B cell (primary cell): ENCODE measurements around the gene EXOC6B. TPM values are rescaled to one million over a fixed set of nuclear protein-coding genes. Genes with fewer than 3 reads are reported as not detected.

ENCODE experiments used
- ATAC-seq: fragments of 200-7000 bp; cut with Tn5 transposase; one replicate; pipeline ENCODE4 v1.10.0; 2021; ENCODE audit warnings: low read depth, mild to moderate bottlenecking, moderate number of reproducible peaks, moderate library complexity
- CTCF ChIA-PET: fragments of 350-600 bp; sonication (Branson Sonifier 250); formaldehyde crosslinking; loops from one replicate; lab custom pipeline; 2021; ENCODE audit warnings: antibody characterized with exemption, inconsistent platforms; lab: Charles Lee
- POLR2A ChIA-PET: fragments of 350-600 bp; sonication (Branson Sonifier 250); formaldehyde crosslinking; loops from one replicate; lab custom pipeline; 2021; ENCODE audit warnings: antibody characterized with exemption; lab: Charles Lee
- DNase-seq: peaks from one replicate; pipeline ENCODE4 v3.0.0; 2013
- H2AFZ ChIP-seq: 2 replicates; pipeline ENCODE4 v1.6.1; 2012; ENCODE audit warnings: mild to moderate bottlenecking, low read depth, low read length; ENCODE audit not compliant: insufficient read depth, poor library complexity, severe bottlenecking
- H3K27ac ChIP-seq, 2 donors: 1 replicate in 1 of 2; 2 replicates in 1 of 2; pipeline ENCODE4 v1.5.1; 2012 to 2013; ENCODE audit warnings: low read length in 2 of 2, mild to moderate bottlenecking in 2 of 2, moderate library complexity in 1 of 2
- H3K27me3 ChIP-seq, 4 experiments: fragments of 200-600 bp in 1 of 4; sonication (generic) in 1 of 4; replicated peaks in 1 of 4; 1 replicate in 2 of 4; 2 replicates in 2 of 4; pipeline versions ENCODE4 v1.6.1 to v1.7.0; 2013 to 2016; ENCODE audit warnings: low read length in 3 of 4, mild to moderate bottlenecking in 2 of 4, mixed read lengths in 1 of 4, moderate library complexity in 1 of 4; ENCODE audit not compliant: insufficient read depth in 4 of 4, control insufficient read depth in 3 of 4; ENCODE audit errors: control extremely low read depth in 1 of 4
- H3K36me3 ChIP-seq, 2 experiments: replicated peaks in 1 of 2; 1 replicate in 1 of 2; 2 replicates in 1 of 2; pipeline versions ENCODE4 v1.6.1 to v1.7.1; 2013; ENCODE audit warnings: low read length in 1 of 2; ENCODE audit not compliant: insufficient read depth in 2 of 2, control insufficient read depth in 1 of 2; ENCODE audit errors: control extremely low read depth in 1 of 2, extremely low read depth in 1 of 2
- H3K4me1 ChIP-seq, 2 donors: fragments of 200-600 bp in 1 of 2; sonication (generic) in 1 of 2; 1 replicate in 1 of 2; 2 replicates in 1 of 2; pipeline versions ENCODE4 v1.5.1 to v1.6.1; 2013 to 2017; ENCODE audit warnings: low read length in 2 of 2; ENCODE audit not compliant: control insufficient read depth in 2 of 2, insufficient read depth in 2 of 2
- H3K4me2 ChIP-seq: replicated peaks from 2 replicates; pipeline ENCODE3; 2012; ENCODE audit warnings: mild to moderate bottlenecking, low read depth, low read length; ENCODE audit not compliant: poor library complexity, severe bottlenecking
- H3K4me3 ChIP-seq, 5 experiments: fragments of 200-600 bp in 1 of 5; sonication (generic) in 1 of 5; 1 replicate in 3 of 5; 2 replicates in 2 of 5; pipeline versions ENCODE4 v1.5.1 to v1.7.0; 2011 to 2016; ENCODE audit warnings: low read length in 4 of 5, mild to moderate bottlenecking in 4 of 5, low read depth in 2 of 5, control low read depth in 1 of 5, moderate library complexity in 1 of 5; ENCODE audit not compliant: insufficient read depth in 1 of 5; ENCODE audit errors: control extremely low read depth in 1 of 5, extremely low read depth in 1 of 5
- H3K79me2 ChIP-seq: fragments of 200-600 bp; sonication (generic); one replicate; pipeline ENCODE4 v1.6.0; 2016; ENCODE audit warnings: low read length; ENCODE audit not compliant: control insufficient read depth, insufficient read depth
- H3K9ac ChIP-seq: fragments of 200-600 bp; sonication (generic); 2 replicates; pipeline ENCODE4 v1.6.1; 2017; ENCODE audit warnings: mild to moderate bottlenecking, low read length, moderate library complexity
- H3K9me3 ChIP-seq, 3 donors: one replicate each; pipeline versions ENCODE4 v1.6.1 to v1.7.1; 2013; ENCODE audit warnings: low read length in 2 of 3; ENCODE audit not compliant: control insufficient read depth in 2 of 3, insufficient read depth in 1 of 3; ENCODE audit errors: control extremely low read depth in 1 of 3
- H4K20me1 ChIP-seq: 2 replicates; pipeline ENCODE4 v1.6.0; 2012; ENCODE audit warnings: mild to moderate bottlenecking, low read length; ENCODE audit not compliant: insufficient read depth, control insufficient read depth, poor library complexity, severe bottlenecking
- H3K27ac Mint-ChIP-seq: one replicate; pipeline ENCODE4 v1.8.0; 2021; ENCODE audit warnings: mixed read lengths
- H3K27me3 Mint-ChIP-seq: one replicate; pipeline ENCODE4 v1.8.0; 2021; ENCODE audit warnings: mixed read lengths
- H3K4me1 Mint-ChIP-seq: one replicate; pipeline ENCODE4 v1.8.0; 2021; ENCODE audit warnings: mixed read lengths
- H3K4me3 Mint-ChIP-seq: one replicate; pipeline ENCODE4 v1.8.0; 2021; ENCODE audit warnings: mixed read lengths
- H3K9me3 Mint-ChIP-seq: one replicate; pipeline ENCODE4 v1.8.0; 2022; ENCODE audit warnings: mixed read lengths; ENCODE audit not compliant: insufficient read depth
- CTCF ChIP-seq: fragments of 200-600 bp; IDR thresholded peaks from one replicate; pipeline ENCODE4 v1.8.0; 2022; ENCODE audit warnings: antibody characterized with exemption, mild to moderate bottlenecking
- EZH2 ChIP-seq: IDR thresholded peaks from 2 replicates; pipeline ENCODE4 v1.6.1; 2012; ENCODE audit warnings: borderline replicate concordance, low read depth, mild to moderate bottlenecking, moderate library complexity, low read length; ENCODE audit not compliant: insufficient read depth, poor library complexity, severe bottlenecking
- WGBS: methylation state at CpG from one replicate; pipeline ENCODE4 v1.1.5; 2013; ENCODE audit warnings: missing lambda C conversion rate; ENCODE audit not compliant: insufficient coverage; 5-methylcytosine and 5-hydroxymethylcytosine counted together
- intact Hi-C: fragments of 100-400 bp; cut with micrococcal nuclease; formaldehyde crosslinking; loops from one replicate; pipeline ENCODE4 v1.10.0; 2022
- polyA plus RNA-seq: library from polyadenylated mRNA; depleted of rRNA; stranded (reverse); fragments of >200 nt; gene quantifications from 2 replicates; pipeline ENCODE4 v1.2.3, GENCODE V29; 2012
- total RNA-seq, 2 donors: library from RNA; stranded (reverse); fragments of 120-200 nt in 1 of 2; gene quantifications; 1 replicate in 1 of 2; 2 replicates in 1 of 2; pipeline versions ENCODE4 v1.2.3 to v1.2.4, GENCODE V29; 2013 to 2022

EXOC6B gene
- total and polyA plus RNA-seq, 2 donors (not counting 1 experiment from before 2014, with no cell fraction given), result 4.8 to 22.6 TPM

- Histone ChIP-seq H3K79me2 (peaks cover 3% of the 10 kb centered on the region), H3K4me3 (no peak overlapping the region), H3K4me1 (no peaks in the 10 kb centered on the region), H3K27ac (no peak overlapping the region), H3K9me3 (no peaks in the 10 kb centered on the region), H2AFZ (no peak overlapping the region), H3K27me3 (no peaks in the 10 kb centered on the region), H4K20me1 (no peaks in the 10 kb centered on the region), H3K9ac (no peak overlapping the region), H3K4me2 (no peak overlapping the region), H3K36me3 (no peaks in the 10 kb centered on the region)
- Mint-ChIP-seq H3K27ac (no peak overlapping the region), H3K9me3 (peaks cover 4% of the 10 kb centered on the region), H3K4me3 (no peak overlapping the region), H3K4me1 (peaks cover under 1% of the 10 kb centered on the region), H3K27me3 (no peaks in the 10 kb centered on the region)
- intact Hi-C loops, result no loop called here
- CTCF ChIA-PET, result interaction anchor here (1.0 to 1.1 kb wide), 2 partner anchors 69 to 74 kb away, joined by 3 to 4 read pairs; no protein-coding TSS in a partner anchor
- DNase-seq (no peak), ATAC-seq (no peak)
- WGBS, result 50% methylated on average over 1 of the region's 1 CpG
- TF ChIP-seq EZH2 (no peak), CTCF (no peak)
- POLR2A ChIA-PET, result no interaction called here
Observed at GRCh38 chr2:72785517-72785916, 40.3 kb downstream of the EXOC6B start.

- Histone ChIP-seq H3K27ac (no peak overlapping the region), H3K4me3 (no peak overlapping the region), H3K36me3 (no peaks in the 10 kb centered on the region), H4K20me1 (no peaks in the 10 kb centered on the region), H2AFZ (no peak overlapping the region), H3K9ac (no peak overlapping the region), H3K9me3 (no peaks in the 10 kb centered on the region), H3K4me1 (no peaks in the 10 kb centered on the region), H3K27me3 (no peaks in the 10 kb centered on the region), H3K79me2 (no peaks in the 10 kb centered on the region), H3K4me2 (no peak overlapping the region)
- TF ChIP-seq EZH2 (no peak), CTCF (no peak)
- peaks cover 2% of the 10 kb centered on the region for H3K4me1 Mint-ChIP-seq
- intact Hi-C loops, result no loop called here
- CTCF ChIA-PET, result interaction anchor here (1.1 kb wide), 1 partner anchor 13 kb away, joined by 3 read pairs; no protein-coding TSS in a partner anchor
- POLR2A ChIA-PET, result no interaction called here
- DNase-seq (no peak), ATAC-seq (no peak)
- WGBS, result 80% methylated on average over 1 of the region's 3 CpGs
- peaks cover 4% of the 10 kb centered on the region for H3K9me3 Mint-ChIP-seq
- H3K27ac Mint-ChIP-seq, result no peak overlapping the region
- H3K27me3 Mint-ChIP-seq, result no peaks in the 10 kb centered on the region
- H3K4me3 Mint-ChIP-seq, result no peak overlapping the region
Observed at GRCh38 chr2:72782520-72782919, 43.3 kb downstream of the EXOC6B start.
